Measurements from ENCODE around the gene GPR171.

The GPR171 gene

DNA sequence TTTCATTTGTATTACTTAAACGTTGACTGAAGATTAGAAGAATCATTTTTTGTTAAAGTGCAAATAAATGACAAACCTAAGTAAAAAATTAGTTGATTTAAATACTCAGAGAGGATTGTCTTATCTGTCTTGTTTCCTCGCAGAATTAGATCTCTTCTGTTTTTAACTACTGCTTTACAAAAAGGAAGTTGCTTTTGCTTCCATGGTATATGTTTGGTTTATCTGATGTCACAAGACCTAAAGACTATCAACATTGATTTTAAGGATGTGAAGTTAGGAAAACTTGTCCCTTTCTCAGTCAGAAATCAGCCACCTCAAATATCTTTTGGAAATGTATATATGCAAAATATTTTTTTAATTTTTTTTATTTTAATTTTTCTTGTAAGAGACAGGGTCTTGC, 28.7 kb downstream of the GPR171 start:
- no peak for DNase-seq

DNA sequence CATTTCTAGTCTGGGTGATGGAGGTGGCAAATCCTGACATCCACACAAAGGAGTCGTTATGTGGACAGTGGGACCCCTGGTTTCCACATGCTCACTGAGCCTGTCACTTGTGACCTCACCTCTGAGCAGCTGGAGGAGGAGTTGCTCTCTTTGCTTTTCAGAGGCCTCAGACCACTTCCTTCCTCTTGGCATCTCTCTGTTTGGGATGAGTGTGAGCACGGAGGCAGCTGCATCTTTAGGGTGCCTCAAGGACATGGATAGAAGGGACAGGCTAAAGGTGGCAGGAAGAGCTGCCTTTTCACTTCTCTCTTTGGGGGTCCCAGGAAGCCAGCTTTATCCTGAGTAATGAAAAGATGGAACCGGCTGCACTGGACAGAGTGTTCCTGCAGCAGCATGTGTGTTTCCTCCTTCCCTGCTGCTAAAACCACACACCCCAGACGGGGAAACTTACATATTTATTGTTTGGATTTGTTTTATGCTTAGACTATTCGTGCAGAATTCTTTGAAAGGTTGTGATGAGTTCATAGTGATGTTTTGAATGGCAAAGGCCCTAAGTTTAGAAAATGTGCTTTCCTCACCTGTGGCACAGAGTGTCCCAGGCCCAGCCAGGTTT, 31.8 kb downstream of the GPR171 start:
- no peak for DNase-seq

DNA sequence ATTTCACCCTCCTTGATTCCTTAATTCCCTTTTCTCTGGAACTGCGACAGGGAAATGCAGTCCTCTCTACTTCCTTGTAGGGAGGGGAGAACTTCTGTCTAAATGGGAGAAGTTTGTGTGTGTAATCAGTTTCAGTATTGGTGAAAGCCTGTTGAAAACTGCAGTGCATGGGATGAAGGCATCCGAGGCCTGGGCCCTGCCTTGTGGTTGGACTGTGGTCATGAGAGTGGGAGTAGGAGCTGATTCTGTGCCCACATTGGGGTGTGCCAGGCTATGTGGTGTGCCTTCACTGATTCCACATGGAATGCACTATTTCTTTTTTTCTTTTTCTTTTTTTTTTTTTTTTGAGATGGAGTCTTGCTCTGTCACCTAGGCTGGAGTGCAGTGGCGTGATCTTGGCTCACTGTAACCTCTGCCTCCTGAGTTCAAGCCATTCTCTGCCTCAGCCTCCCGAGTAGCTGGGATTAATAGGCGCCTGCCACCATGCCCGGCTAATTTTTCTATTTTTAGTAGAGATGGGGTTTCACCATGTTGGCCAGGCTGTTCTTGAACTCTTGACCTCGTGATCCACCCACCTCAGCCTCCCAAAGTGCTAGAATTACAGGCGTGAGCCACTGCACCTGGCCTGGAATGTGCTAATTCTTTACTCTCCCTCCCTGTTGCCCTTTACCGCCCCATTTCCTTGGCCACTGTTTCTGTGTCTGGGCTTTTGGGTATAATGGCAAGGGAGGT, 32.9 kb downstream of the GPR171 start:
- peak in 1 of 2 donors; percentile 15 for DNase-seq

DNA sequence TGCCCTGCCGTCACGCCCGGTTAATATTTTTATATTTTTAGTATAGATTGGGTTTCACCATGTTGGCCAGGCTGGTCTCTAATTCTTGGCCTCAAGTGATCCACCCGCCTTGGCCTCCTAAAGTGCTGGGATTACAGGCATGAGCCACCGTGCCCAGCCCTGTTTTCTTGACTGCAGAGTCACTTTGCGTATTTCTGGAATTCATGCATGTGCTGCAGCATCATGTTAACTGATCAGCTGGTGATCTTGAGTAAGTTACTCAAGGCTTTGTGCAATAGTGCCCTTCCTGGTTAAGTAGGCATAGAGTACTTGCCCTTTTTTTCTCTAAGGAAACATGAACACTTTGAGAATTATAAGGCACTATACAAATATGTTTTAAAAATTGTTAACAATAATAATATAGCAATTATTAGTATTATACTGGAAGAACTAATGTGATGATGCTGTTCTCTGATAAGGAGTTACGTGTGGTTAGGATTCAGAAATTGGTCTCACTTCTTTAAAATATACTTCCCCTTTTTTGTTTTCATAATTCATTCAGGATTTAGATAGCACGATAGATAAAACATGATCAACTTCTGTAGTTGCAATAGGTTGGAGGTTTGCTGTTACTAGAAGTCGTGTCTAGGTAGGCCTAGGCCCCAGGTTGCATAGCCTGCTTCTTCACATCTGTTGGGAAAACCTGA, 33.6 kb downstream of the GPR171 start:
- DNase-seq: no peak

DNA sequence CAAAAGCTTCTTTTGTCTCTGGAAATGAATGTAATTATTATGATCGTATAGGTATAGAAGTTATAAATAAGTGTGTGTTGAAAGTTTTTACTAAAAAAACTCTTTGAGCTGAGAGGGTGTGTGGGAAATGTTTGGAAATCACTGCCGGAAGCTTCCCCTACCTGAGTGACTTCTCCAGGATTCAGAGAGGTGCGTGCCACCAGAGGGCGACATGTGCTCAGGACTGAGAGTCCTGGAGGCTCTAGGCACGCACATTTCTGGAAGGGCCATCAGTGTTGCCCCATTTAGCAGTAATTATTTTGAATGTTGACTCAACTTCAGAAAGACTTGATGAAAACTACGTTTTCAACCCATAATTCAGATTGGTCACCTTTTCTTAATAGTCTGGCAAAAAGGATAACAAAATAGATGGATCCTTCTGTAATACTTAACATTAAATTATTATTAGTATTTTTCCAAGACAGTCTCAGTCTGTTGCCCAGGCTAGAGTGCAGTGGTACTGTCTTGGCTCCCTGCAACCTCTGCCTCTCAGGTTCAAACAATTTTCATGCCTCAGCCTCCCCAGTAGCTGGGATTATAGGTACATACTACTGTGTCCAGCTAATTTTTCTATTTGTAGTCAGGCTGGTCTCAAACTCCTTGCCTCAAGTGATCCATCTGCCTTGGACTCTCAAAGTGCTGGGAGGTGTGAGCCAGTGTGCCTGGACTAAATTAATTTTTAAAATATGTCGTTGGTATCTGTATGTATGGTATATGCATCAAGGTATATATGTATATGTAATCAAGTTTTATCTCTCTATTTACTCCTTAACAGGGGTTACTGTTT, 34.5 kb downstream of the GPR171 start:
- DNase-seq: peak in 1 of 2 donors; percentile 14

DNA sequence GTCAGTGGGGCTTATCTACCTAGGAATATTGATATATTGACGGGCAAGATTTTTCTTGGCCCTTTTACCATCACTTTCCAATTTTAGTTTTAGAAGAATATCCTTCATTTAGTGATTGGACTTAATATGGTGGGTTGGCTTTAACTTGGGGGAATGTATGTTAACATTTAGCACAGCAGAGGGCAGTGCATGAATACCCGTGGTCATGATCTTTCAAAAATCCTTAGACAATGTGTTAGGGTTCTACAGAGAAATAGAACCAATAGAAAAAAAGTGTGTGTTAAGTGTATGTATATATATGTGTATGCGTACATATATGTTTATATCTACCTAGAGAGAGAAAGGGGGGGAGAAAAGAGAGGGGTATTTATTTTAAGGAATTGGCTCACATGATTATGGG, 36.9 kb downstream of the GPR171 start:
- no peak for DNase-seq

DNA sequence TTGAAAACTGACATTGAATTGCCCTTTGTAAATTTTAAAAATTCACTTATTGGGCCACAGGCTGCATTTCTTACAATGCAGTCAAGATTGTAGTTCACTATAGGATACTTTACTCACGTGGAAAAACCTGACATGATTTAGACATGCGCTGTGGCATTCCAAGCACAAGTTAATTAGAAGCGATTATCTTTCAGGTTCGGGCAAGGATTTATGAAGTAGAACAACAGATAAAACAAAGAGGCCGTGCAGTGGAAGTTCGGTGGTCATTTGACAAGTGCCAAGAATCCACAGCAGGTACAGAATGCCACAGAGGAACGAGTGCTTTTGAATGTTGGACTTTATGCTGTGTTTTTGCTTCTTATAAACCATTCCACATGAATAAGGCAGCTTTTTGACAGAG, 37.8 kb downstream of the GPR171 start:
- no peak for DNase-seq

DNA sequence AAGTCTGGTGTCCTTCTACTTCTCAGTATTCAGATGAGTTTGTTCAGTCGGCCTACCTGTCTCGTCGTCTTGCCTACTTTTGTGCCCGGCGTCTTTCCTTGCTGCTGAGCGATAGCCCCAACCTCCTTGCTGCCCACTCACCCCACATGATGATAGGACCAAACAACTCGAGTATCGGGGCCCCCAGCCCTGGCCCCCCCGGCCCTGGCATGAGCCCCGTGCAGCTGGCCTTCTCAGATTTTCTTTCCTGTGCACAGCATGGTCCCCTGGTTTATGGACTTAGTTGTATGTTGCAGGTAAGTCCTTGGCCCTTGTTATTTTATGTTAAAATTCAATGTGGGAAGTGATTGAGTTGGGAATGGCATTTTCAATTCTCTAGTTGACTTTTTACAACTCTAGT, 43.2 kb downstream of the GPR171 start:
- no peak for DNase-seq

DNA sequence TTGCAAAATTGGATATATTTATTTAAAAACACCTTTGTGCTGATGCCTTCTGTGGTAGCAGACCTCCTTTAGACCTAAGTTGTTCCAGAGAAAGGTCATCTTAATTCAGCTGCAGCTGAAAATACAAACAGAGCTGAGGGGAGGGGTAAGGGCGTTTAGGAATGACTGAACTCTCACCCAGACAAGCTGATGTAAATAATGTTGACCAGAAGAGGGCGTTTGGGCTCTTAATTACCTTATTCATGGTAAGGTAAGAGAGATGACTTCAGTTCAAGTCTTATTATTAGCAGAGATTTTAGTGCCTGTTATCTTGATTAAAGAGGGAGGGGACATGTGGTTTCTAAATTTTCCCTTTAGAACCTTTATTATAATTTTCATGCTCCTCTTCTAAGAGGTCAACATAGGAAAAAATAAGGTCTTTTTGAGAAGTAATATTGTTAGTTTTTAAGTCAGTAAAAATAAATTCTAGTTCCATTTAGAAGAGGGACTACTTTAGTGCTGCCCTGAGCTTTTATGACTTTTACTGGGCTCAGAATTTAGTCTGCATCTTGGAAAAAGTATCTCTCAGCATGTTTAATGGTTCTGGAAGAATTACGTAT, 46.3 kb downstream of the GPR171 start:
- DNase-seq: peak in 1 of 2 donors; percentile 32

DNA sequence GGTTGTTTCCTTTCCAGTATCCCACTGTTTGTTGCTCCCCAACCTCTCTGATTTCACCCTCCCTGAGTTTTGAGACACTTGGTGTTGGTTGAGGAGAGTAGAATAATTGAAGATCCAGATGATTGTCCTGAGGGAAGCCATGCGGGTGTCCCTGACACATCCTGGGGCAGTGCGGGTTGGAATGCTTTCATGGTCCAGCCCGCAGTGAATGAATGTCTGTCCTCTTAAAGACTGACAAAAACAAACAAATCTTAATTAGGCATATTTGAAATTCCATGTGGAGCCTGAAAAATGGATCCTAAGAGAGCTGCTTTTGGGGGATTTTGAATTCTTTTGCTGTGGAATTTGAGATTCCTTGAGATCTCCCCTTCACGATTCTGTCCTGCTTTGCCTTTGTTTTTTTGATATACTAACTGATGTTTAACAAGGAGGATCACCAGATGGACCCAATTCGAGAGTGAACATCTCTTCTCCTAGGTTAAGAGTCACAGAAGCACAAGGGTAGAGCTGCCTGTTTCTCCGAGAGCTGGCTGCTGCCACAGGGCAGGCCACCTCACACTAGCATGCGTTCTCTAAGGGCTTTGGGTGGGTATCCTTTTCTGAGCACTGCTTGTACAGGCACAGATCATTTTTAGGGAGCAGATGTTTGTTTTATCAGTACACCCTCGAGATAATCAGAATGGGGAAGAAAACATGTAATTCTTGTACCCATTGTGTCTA, 47.4 kb downstream of the GPR171 start:
- no peak for DNase-seq

DNA sequence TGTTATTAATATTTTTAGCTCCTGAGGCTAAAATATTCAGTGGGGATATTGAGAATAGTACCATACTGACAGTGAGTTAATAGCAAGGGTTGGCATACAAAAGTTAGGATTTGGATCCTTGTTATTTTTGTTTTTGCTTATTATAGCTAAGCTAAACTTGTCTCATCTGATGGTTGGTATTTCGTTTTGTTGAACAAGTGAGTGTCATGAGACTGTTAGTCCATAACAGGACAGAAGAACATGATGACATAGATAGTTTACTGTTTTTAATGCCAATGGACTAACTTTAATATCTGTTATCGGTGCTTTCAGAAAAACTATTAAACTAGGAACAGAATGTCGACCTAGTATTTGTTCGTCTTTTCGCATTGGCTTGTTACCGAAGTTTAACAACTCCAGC, 48.5 kb downstream of the GPR171 start:
- no peak for DNase-seq

DNA sequence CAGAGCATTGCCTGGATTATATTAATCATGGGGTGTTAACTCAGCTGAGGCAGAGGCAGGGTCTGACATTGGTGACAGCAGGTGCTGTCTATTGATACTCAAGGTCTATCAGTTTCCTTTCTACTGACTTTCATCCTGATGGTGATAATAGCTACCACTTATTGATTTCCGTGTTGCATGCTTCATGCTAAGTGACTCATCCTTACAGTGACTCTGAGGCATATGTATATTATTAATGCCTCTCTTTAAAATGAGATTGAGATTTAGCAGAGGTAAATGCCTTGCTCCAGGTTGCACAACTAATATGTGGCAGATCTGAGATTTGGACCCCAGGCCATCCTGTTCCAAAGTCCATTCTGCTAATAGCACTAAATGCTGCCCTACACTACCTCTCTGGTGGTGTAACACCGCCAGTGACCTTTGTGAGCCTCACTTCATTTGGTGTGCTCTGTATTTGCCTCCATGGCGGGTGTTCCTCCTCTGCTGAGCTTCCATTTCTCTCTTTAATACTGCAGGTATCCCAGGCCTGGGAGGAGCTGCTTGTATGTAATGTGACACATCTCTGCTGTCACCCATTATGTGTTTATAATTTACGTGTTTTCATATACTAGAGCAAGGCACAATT, 50.4 kb downstream of the GPR171 start:
- DNase-seq: no peak
